ENCODE measurements around the gene RNU7-1. TPM values are rescaled to one million over a fixed set of nuclear protein-coding genes. Genes with fewer than 3 reads are reported as not detected.

Gene RNU7-1
- total RNA-seq, 1 donor from 2014 or later: not detected

DNA sequence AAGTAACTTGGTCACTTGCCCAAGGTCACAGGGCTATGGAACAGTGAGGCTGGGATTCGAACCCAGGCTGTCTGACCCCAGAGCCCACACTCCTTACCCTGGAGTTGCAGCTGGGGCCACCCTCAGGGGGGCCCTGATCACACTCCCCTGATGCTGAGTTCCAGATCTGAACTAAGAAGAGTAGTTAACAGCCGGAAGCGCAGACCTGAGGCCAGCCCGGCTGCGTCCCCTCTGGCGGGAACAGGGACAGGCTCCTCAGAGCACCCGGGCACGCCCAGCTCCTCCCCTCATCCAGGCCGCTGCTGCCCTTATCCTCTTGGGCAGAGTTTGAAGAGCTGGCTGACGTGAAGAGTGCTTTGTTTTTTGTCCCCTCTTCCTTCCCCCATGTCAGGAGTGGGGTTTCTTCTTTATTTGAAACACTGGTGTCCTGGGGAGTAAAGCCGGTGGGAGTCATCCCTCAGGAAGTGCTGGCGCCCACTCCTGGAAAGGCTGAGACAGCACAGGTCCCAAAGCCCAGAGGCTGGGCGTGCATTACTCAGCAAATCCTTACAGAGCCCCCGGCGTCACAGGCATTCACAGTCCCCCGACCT is 18.2 kb downstream of the RNU7-1 start:
- TF ChIP-seq CTCF (IDR thresholded peaks at IDR 0.05; ENCODE audit: unreplicated experiment): peak; percentile 44
- Mint-ChIP-seq H3K27me3 (ENCODE audit: low read depth) (no peaks in the 10 kb centered on the region), H3K4me3 (peak overlapping the region; percentile 78), H3K9me3 (no peaks in the 10 kb centered on the region), H3K36me3 (peaks cover 4% of the 10 kb centered on the region), H3K27ac (peak overlapping the region; percentile 99), H3K4me1 (peaks cover 36% of the 10 kb centered on the region)
- peak in 1 of 2 experiments; percentile 62 for DNase-seq (ENCODE audit: low spot score in 2 of 2, unreplicated experiment in 2 of 2)

- no peak for TF ChIP-seq CTCF (IDR thresholded peaks at IDR 0.05; ENCODE audit: unreplicated experiment)
- peaks cover 36% of the 10 kb centered on the region for H3K4me1 Mint-ChIP-seq
- H3K27ac Mint-ChIP-seq: peak overlapping the region; percentile 99
- H3K4me3 Mint-ChIP-seq: peak overlapping the region; percentile 78
- no peaks in the 10 kb centered on the region for H3K9me3 Mint-ChIP-seq
- H3K36me3 Mint-ChIP-seq: peaks cover 4% of the 10 kb centered on the region
- DNase-seq (ENCODE audit: low spot score in 2 of 2, unreplicated experiment in 2 of 2): no peak
- H3K27me3 Mint-ChIP-seq (ENCODE audit: low read depth): no peaks in the 10 kb centered on the region
These were observed 18.8 kb downstream of the RNU7-1 start for GRCh38 chr12:6962285-6963015.

GRCh38 chr12:6963016-6963731 is 19.6 kb downstream of the RNU7-1 start:
- H3K27me3 Mint-ChIP-seq (ENCODE audit: low read depth): no peaks in the 10 kb centered on the region
- peak overlapping the region; percentile 78 for H3K4me3 Mint-ChIP-seq
- DNase-seq (ENCODE audit: low spot score in 2 of 2, unreplicated experiment in 2 of 2): peak; percentile 51 to 74
- no peak for TF ChIP-seq CTCF (IDR thresholded peaks at IDR 0.05; ENCODE audit: unreplicated experiment)
- H3K36me3 Mint-ChIP-seq: peaks cover 4% of the 10 kb centered on the region
- peaks cover 36% of the 10 kb centered on the region for H3K4me1 Mint-ChIP-seq
- H3K27ac Mint-ChIP-seq: peak overlapping the region; percentile 99
- no peaks in the 10 kb centered on the region for H3K9me3 Mint-ChIP-seq

GRCh38 chr12:6963791-6964413 is 20.3 kb downstream of the RNU7-1 start:
- DNase-seq (ENCODE audit: low spot score in 2 of 2, unreplicated experiment in 2 of 2): no peak
- TF ChIP-seq CTCF (IDR thresholded peaks at IDR 0.05; ENCODE audit: unreplicated experiment): no peak
- H3K27me3 Mint-ChIP-seq (ENCODE audit: low read depth): no peaks in the 10 kb centered on the region
- peaks cover 40% of the 10 kb centered on the region for H3K4me1 Mint-ChIP-seq
- peaks cover 4% of the 10 kb centered on the region for H3K36me3 Mint-ChIP-seq
- peak overlapping the region; percentile 92 for H3K27ac Mint-ChIP-seq
- H3K9me3 Mint-ChIP-seq: no peaks in the 10 kb centered on the region
- peak overlapping the region; percentile 78 for H3K4me3 Mint-ChIP-seq

GRCh38 chr12:6964605-6965025 is 21.0 kb downstream of the RNU7-1 start:
- DNase-seq (ENCODE audit: low spot score in 2 of 2, unreplicated experiment in 2 of 2): no peak
- Mint-ChIP-seq H3K4me3 (peak overlapping the region; percentile 78), H3K4me1 (peaks cover 46% of the 10 kb centered on the region), H3K36me3 (peaks cover 4% of the 10 kb centered on the region), H3K27me3 (ENCODE audit: low read depth) (no peaks in the 10 kb centered on the region), H3K27ac (peak overlapping the region; percentile 92), H3K9me3 (no peaks in the 10 kb centered on the region)
- TF ChIP-seq CTCF (IDR thresholded peaks at IDR 0.05; ENCODE audit: unreplicated experiment): no peak
